Activated CD8-positive, alpha-beta T cell treated with anti-CD3 and anti-CD28 coated beads, Interleukin-2, amount 10 ng/mL, durations not matched to agents 7 days and 5 days (primary cell): ENCODE results near the gene CSAG1. TPM values are rescaled to one million over a fixed set of nuclear protein-coding genes. Genes with fewer than 3 reads are reported as not detected.

Source experiments
- total RNA-seq, 2 experiments: library from RNA; stranded (reverse); gene quantifications; one replicate each; pipeline ENCODE4 v1.2.3, GENCODE V29; 2021

Gene CSAG1
- total RNA-seq, 2 experiments from 2014 or later, result not detected

Other genes starting within 250 kb of the CSAG1 start
- gene GABRQ, start 95.8 kb downstream of the CSAG1 start, total RNA-seq, result not detected
- gene MAGEA3, start 34.9 kb downstream of the CSAG1 start, total RNA-seq, result not detected
- gene CSAG2, start 24.4 kb downstream of the CSAG1 start, total RNA-seq, result not detected
- gene MAGEA2B, start 19.1 kb downstream of the CSAG1 start, total RNA-seq, result not detected
- not detected for gene MAGEA12, start within 50 bp of the CSAG1 start, total RNA-seq
- not detected for gene MAGEA2, start 20.1 kb upstream of the CSAG1 start, total RNA-seq
- not detected for gene CSAG3, start 25.5 kb upstream of the CSAG1 start, total RNA-seq
- not detected for gene MAGEA6, start 36.0 kb upstream of the CSAG1 start, total RNA-seq
- 10 to 100 TPM; 11.1 to 11.6 TPM for gene CETN2, start 97.0 kb upstream of the CSAG1 start, total RNA-seq
- 10 to 100 TPM; 14.2 to 15.5 TPM for gene NSDHL, start 97.3 kb upstream of the CSAG1 start, total RNA-seq
- gene ZNF185, start 164.3 kb upstream of the CSAG1 start, total RNA-seq, result under 1 TPM; 0.84 to 0.97 TPM